Subcutaneous adipose tissue (tissue), 4 donors: ENCODE data around the gene CLIP3. TPM values are rescaled to one million over a fixed set of nuclear protein-coding genes. Genes with fewer than 3 reads are reported as not detected.

Source experiments
- total RNA-seq, 4 donors: library from RNA; depleted of rRNA; stranded (reverse); fragments of >200 nt; gene quantifications; one replicate each; pipeline ENCODE4 v1.1.0, GENCODE V29; 2016
- TF ChIP-seq, protein P1 (sequence below): fragments of 450-650 bp; IDR thresholded peaks from one replicate; pipeline ENCODE4 v1.5.1; 2016; ENCODE audit warnings: low read depth, mild to moderate bottlenecking, control low read depth, antibody characterized with exemption, moderate library complexity

Gene CLIP3
- total RNA-seq, 4 donors from 2014 or later = 3.8 to 11.9 (median 8.4) TPM

GRCh38 chr19:36054119-36054732 lies 21.6 kb upstream of the CLIP3 start, which contains the start of gene THAP8:
Gene THAP8, minus strand, starts transcription at chr19:36054285. Its CDS starts 68 bp downstream, at chr19:36054217.
- TF ChIP-seq, protein P1, sequence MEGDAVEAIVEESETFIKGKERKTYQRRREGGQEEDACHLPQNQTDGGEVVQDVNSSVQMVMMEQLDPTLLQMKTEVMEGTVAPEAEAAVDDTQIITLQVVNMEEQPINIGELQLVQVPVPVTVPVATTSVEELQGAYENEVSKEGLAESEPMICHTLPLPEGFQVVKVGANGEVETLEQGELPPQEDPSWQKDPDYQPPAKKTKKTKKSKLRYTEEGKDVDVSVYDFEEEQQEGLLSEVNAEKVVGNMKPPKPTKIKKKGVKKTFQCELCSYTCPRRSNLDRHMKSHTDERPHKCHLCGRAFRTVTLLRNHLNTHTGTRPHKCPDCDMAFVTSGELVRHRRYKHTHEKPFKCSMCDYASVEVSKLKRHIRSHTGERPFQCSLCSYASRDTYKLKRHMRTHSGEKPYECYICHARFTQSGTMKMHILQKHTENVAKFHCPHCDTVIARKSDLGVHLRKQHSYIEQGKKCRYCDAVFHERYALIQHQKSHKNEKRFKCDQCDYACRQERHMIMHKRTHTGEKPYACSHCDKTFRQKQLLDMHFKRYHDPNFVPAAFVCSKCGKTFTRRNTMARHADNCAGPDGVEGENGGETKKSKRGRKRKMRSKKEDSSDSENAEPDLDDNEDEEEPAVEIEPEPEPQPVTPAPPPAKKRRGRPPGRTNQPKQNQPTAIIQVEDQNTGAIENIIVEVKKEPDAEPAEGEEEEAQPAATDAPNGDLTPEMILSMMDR = no peak

DNA sequence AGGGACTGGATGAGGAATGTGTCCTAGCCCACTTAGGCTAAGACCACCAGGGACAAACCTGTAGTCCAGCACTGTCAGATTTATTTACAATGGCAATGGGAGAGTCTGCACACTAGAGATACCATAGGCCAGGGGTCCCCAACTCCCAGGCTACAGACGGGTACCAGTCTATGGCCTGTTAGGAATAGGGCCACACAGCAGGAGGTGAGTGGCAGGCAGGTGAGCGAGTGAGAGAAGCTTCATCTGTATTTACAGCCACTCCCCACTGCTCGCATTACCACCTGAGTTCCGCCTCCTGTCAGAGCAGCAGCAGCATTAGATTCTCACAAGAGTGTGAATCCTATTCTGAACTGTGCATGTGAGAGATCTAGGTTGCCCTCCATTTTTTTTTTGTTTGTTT lies 19.0 kb upstream of the CLIP3 start:
- TF ChIP-seq, protein P1 = no peak

GRCh38 chr19:36051236-36051635 lies 18.6 kb upstream of the CLIP3 start:
- TF ChIP-seq, protein P1 = no peak

GRCh38 chr19:36049080-36049698 lies 16.5 kb upstream of the CLIP3 start:
- TF ChIP-seq, protein P1 = no peak

DNA sequence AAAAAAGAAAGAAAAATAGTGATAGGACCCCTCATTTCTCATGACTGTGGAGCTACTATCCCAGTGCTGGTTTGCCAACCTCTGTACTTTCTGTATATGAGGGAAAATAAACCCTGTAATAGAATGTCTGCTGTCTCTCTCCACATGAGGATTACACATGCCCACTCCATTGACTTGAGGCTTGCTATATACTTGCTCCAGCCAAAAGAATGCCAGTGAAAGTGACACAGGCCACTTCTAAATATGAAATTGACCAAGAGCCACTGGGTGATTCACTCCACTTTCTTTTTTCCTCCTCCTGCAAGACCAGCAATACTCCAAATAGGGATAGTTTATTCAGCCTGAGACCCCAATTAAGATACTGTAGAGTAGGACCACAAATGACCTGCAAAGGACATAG lies 15.2 kb upstream of the CLIP3 start:
- TF ChIP-seq, protein P1 = no peak

DNA sequence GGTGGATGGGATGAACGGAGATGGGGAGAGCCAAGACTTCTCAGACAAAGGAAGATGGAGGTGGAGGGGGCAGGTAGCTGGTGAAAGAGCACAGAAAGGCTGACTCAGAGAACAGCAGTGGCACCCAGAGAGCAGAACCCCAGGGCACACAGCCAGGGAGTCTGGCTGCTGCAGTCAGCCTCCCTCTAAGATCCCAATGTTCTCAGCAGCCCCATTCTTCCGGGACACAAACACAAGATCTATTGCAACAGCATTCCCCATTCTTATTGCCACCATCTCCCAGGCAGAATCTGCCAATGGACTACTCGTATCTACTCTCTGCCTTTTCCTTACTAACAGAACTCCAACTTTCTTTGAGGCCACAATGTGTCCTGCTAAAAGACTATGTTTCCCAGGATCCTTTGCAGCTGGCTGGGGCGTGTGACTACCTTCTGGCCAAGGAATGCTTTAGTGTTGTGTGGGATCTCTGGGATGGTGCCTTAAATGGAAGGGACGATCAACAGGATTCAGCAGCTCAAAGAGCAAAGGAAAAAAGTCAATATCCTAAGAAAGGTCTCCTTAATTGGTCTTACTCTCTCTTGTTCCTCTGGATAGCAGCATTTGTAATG lies 13.9 kb upstream of the CLIP3 start:
- TF ChIP-seq, protein P1 = no peak

GRCh38 chr19:36043952-36044351 lies 11.3 kb upstream of the CLIP3 start:
- TF ChIP-seq, protein P1 = no peak
